Caco-2 (cell line): ENCODE results near the gene IL17F. TPM values are rescaled to one million over a fixed set of nuclear protein-coding genes. Genes with fewer than 3 reads are reported as not detected.

Source experiments
- BruUV-seq: library from RNA; stranded (reverse); fragments of 400-500 nt; replicated peaks from 2 replicates; lab custom pipeline; 2021; lab: Mats Ljungman, UMichigan
- CTCF ChIA-PET: fragments of 300-600 bp; sonication (Branson Sonifier 250); formaldehyde crosslinking; loops from one replicate; lab custom pipeline; 2022; ENCODE audit warnings: antibody characterized with exemption; lab: Charles Lee
- POLR2A ChIA-PET: fragments of 300-600 bp; sonication (Branson Sonifier 250); formaldehyde crosslinking; loops from one replicate; lab custom pipeline; 2022; ENCODE audit warnings: antibody characterized with exemption; lab: Charles Lee
- DNase-seq, 2 experiments: peaks; one replicate each; pipeline versions ENCODE4 v3.0.0 to v3.0.0-alpha.2; 2020 to 2022
- H3K27me3 ChIP-seq: replicated peaks from 2 replicates; pipeline ENCODE4 v1.6.0; 2011; ENCODE audit warnings: low read length; ENCODE audit not compliant: control insufficient read depth, insufficient read depth
- H3K36me3 ChIP-seq: 2 replicates; pipeline ENCODE4 v1.5.1; 2011; ENCODE audit warnings: low read length; ENCODE audit not compliant: control insufficient read depth, insufficient read depth
- H3K4me1 ChIP-seq: fragments of 250-450 bp; sonication (Bioruptor Pico); 2 replicates; pipeline ENCODE4 v1.5.1; 2020; ENCODE audit warnings: mild to moderate bottlenecking
- H3K4me3 ChIP-seq: 2 replicates; pipeline ENCODE4 v1.5.1; 2011; ENCODE audit warnings: low read depth, mild to moderate bottlenecking, control low read depth, low read length
- H3K9me3 ChIP-seq: fragments of 250-450 bp; sonication (Bioruptor Pico); 2 replicates; pipeline ENCODE4 v1.5.1; 2020; ENCODE audit warnings: mild to moderate bottlenecking, moderate library complexity
- H3K27ac Mint-ChIP-seq: one replicate; pipeline ENCODE4 v1.8.0; 2022; ENCODE audit warnings: mixed read lengths; ENCODE audit not compliant: unreplicated experiment
- H3K27me3 Mint-ChIP-seq: one replicate; pipeline ENCODE4 v1.8.0; 2022; ENCODE audit warnings: mixed read lengths; ENCODE audit not compliant: insufficient read depth, unreplicated experiment
- H3K36me3 Mint-ChIP-seq: one replicate; pipeline ENCODE4 v1.8.0; 2022; ENCODE audit warnings: mild to moderate bottlenecking, mixed read lengths; ENCODE audit not compliant: insufficient read depth, unreplicated experiment
- H3K4me1 Mint-ChIP-seq: one replicate; pipeline ENCODE4 v1.8.0; 2022; ENCODE audit warnings: low read depth, mixed read lengths; ENCODE audit not compliant: unreplicated experiment
- H3K4me3 Mint-ChIP-seq: one replicate; pipeline ENCODE4 v1.8.0; 2022; ENCODE audit warnings: mild to moderate bottlenecking, moderate library complexity, mixed read lengths; ENCODE audit not compliant: unreplicated experiment
- H3K9me3 Mint-ChIP-seq: one replicate; pipeline ENCODE4 v1.8.0; 2022; ENCODE audit warnings: mixed read lengths; ENCODE audit not compliant: unreplicated experiment
- intact Hi-C: fragments of 100-400 bp; cut with micrococcal nuclease; formaldehyde crosslinking; loops from one replicate; pipeline ENCODE4 v1.10.0; 2022; ENCODE audit not compliant: unreplicated experiment
- total RNA-seq: library from RNA; stranded (reverse); gene quantifications from 2 replicates; pipeline ENCODE4 v1.2.3, GENCODE V29; 2022
- TF ChIP-seq, protein P1 (sequence below), 2 experiments: fragments of 200-600 bp in 1 of 2; IDR thresholded peaks; 1 replicate in 1 of 2; 2 replicates in 1 of 2; pipeline versions ENCODE4 v1.5.1 to v1.8.0; 2011 to 2022; ENCODE audit warnings: antibody characterized with exemption in 1 of 2, control low read depth in 1 of 2, inconsistent platforms in 1 of 2, low read depth in 1 of 2, low read length in 1 of 2, mild to moderate bottlenecking in 1 of 2, moderate library complexity in 1 of 2; ENCODE audit not compliant: insufficient read depth in 1 of 2, severe bottlenecking in 1 of 2, unreplicated experiment in 1 of 2

IL17F gene
- total RNA-seq, 1 experiment from 2014 or later = not detected

DNA sequence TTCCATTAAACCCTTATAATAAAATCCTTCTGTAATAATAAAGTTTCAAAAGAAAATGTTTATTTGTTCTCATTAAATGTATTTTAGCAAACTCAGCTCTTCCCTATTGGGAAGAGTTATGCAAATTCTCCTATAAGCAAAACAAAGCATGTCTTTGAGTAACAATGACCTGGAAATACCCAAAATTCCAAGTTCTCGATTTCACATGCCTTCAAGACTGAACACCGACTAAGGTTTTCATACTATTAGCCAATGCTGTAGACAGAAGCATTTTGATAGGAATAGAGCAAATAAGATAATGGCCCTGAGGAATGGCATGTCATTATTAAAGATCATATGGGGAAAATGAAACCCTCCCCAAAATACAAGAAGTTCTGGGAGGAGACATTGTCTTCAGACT, 54.3 kb downstream of the IL17F start:
- Mint-ChIP-seq H3K9me3 (no peaks in the 10 kb centered on the region), H3K27me3 (peaks cover 13% of the 10 kb centered on the region), H3K4me1 (peaks cover 9% of the 10 kb centered on the region), H3K27ac (no peak overlapping the region), H3K36me3 (no peaks in the 10 kb centered on the region), H3K4me3 (no peak overlapping the region)
- intact Hi-C loops = no loop called here
- TF ChIP-seq, protein P1, sequence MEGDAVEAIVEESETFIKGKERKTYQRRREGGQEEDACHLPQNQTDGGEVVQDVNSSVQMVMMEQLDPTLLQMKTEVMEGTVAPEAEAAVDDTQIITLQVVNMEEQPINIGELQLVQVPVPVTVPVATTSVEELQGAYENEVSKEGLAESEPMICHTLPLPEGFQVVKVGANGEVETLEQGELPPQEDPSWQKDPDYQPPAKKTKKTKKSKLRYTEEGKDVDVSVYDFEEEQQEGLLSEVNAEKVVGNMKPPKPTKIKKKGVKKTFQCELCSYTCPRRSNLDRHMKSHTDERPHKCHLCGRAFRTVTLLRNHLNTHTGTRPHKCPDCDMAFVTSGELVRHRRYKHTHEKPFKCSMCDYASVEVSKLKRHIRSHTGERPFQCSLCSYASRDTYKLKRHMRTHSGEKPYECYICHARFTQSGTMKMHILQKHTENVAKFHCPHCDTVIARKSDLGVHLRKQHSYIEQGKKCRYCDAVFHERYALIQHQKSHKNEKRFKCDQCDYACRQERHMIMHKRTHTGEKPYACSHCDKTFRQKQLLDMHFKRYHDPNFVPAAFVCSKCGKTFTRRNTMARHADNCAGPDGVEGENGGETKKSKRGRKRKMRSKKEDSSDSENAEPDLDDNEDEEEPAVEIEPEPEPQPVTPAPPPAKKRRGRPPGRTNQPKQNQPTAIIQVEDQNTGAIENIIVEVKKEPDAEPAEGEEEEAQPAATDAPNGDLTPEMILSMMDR (IDR thresholded peaks at IDR 0.05; ENCODE audit: insufficient read depth in 1 of 2, low read depth in 1 of 2, low read length in 1 of 2, severe bottlenecking in 1 of 2, unreplicated experiment in 1 of 2) = no peak
- H3K36me3 ChIP-seq = no peaks in the 10 kb centered on the region
- POLR2A ChIA-PET = no interaction called here
- CTCF ChIA-PET = no interaction called here
- H3K27me3 ChIP-seq = no peaks in the 10 kb centered on the region
- no TSS peak for BruUV-seq
- H3K4me3 ChIP-seq = no peak overlapping the region
- DNase-seq = no peak
- no peaks in the 10 kb centered on the region for H3K9me3 ChIP-seq
- H3K4me1 ChIP-seq = no peaks in the 10 kb centered on the region

DNA sequence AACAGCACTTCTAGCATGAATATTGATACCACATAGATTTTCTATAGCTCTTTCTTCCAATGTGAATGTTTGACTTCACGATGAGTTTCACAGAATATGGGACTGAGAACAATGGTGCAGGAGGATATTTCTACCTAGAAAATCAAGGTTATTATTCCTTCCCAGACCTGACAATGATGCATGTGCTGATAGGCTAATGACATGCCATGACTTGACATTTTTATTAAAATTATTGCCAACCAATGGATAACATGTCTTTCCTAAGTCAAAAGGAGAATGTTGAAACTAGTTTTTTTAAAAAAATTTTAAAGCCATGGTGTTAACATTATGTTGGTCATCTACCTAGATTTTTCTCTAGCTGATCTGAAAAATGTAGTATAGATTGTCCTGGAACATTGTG, 57.2 kb downstream of the IL17F start:
- Mint-ChIP-seq H3K4me1 (peaks cover 6% of the 10 kb centered on the region), H3K27ac (no peak overlapping the region), H3K9me3 (no peaks in the 10 kb centered on the region), H3K36me3 (no peaks in the 10 kb centered on the region), H3K4me3 (no peak overlapping the region), H3K27me3 (peaks cover 29% of the 10 kb centered on the region)
- Histone ChIP-seq H3K9me3 (no peaks in the 10 kb centered on the region), H3K4me3 (no peak overlapping the region), H3K27me3 (no peaks in the 10 kb centered on the region), H3K4me1 (no peaks in the 10 kb centered on the region), H3K36me3 (no peaks in the 10 kb centered on the region)
- TF ChIP-seq, protein P1 (IDR thresholded peaks at IDR 0.05; ENCODE audit: insufficient read depth in 1 of 2, low read depth in 1 of 2, low read length in 1 of 2, severe bottlenecking in 1 of 2, unreplicated experiment in 1 of 2) = no peak
- POLR2A ChIA-PET = no interaction called here
- DNase-seq = no peak
- CTCF ChIA-PET = interaction anchor here (0.6 kb wide), 1 partner anchor 47 kb away, joined by 3 read pairs; no protein-coding TSS in a partner anchor
- BruUV-seq = no TSS peak
- intact Hi-C loops = no loop called here

Other genes with a start within 250 kb of the IL17F start
- 2.7 and 3.3 TPM in 2 replicates for gene PKHD1, start 156.9 kb downstream of the IL17F start, total RNA-seq
- gene IL17A, start 58.1 kb downstream of the IL17F start, total RNA-seq = not detected in 2 replicates
- 151 and 152 TPM in 2 replicates for gene MCM3, start 40.2 kb upstream of the IL17F start, total RNA-seq
- 8.7 and 10.0 TPM in 2 replicates for gene PAQR8, start 117.7 kb upstream of the IL17F start, total RNA-seq
- gene EFHC1, start 175.8 kb upstream of the IL17F start, total RNA-seq = 12.2 and 14.6 TPM in 2 replicates